DND-41 (cell line): ENCODE data around the gene MACROD2.

ENCODE experiments used
- ATAC-seq: fragments of 200-7000 bp; cut with Tn5 transposase; 3 replicates; pipeline ENCODE4 v1.9.1; 2021; ENCODE audit warnings: low read depth; ENCODE audit not compliant: insufficient read depth
- DNase-seq: peaks from one replicate; pipeline ENCODE4 v3.0.0-alpha.2; 2020
- H2AFZ ChIP-seq: 2 replicates; pipeline ENCODE4 v1.6.0; 2012; ENCODE audit warnings: low read depth, low read length
- H3K27ac ChIP-seq: 2 replicates; pipeline ENCODE4 v1.5.1; 2012; ENCODE audit warnings: low read length, inconsistent platforms
- H3K27me3 ChIP-seq: fragments of 200-600 bp; sonication (generic); 2 replicates; pipeline ENCODE4 v1.6.0; 2012; ENCODE audit warnings: low read length, mild to moderate bottlenecking, inconsistent platforms; ENCODE audit not compliant: insufficient read depth, poor library complexity
- H3K36me3 ChIP-seq: 2 replicates; pipeline ENCODE4 v1.5.1; 2012; ENCODE audit warnings: low read length, inconsistent platforms; ENCODE audit not compliant: insufficient read depth
- H3K4me1 ChIP-seq: 2 replicates; pipeline ENCODE4 v1.5.1; 2012; ENCODE audit warnings: mild to moderate bottlenecking, low read length; ENCODE audit not compliant: insufficient read depth
- H3K4me2 ChIP-seq: 2 replicates; pipeline ENCODE4 v1.6.0; 2012; ENCODE audit warnings: mild to moderate bottlenecking, moderate library complexity, low read length, inconsistent platforms; ENCODE audit not compliant: insufficient read depth
- H3K4me3 ChIP-seq, 2 experiments: fragments of 200-600 bp in 1 of 2; shearing (Covaris generic) in 1 of 2; 2 replicates each; pipeline ENCODE4 v1.5.1; 2012 to 2016; ENCODE audit warnings: inconsistent platforms in 2 of 2, low read length in 2 of 2, mild to moderate bottlenecking in 2 of 2, low read depth in 1 of 2, moderate library complexity in 1 of 2
- H3K79me2 ChIP-seq: 2 replicates; pipeline ENCODE4 v1.6.0; 2012; ENCODE audit warnings: low read length, inconsistent platforms; ENCODE audit not compliant: insufficient read depth
- H3K9ac ChIP-seq: 2 replicates; pipeline ENCODE4 v1.6.0; 2012; ENCODE audit warnings: low read depth, mild to moderate bottlenecking, inconsistent platforms, low read length, moderate library complexity
- H3K9me3 ChIP-seq: 2 replicates; pipeline ENCODE4 v1.5.1; 2012; ENCODE audit warnings: low read length, moderate library complexity, mild to moderate bottlenecking, inconsistent platforms; ENCODE audit not compliant: insufficient read depth, severe bottlenecking
- H4K20me1 ChIP-seq: 2 replicates; pipeline ENCODE4 v1.6.0; 2012; ENCODE audit warnings: low read length; ENCODE audit not compliant: insufficient read depth
- EZH2 ChIP-seq: IDR thresholded peaks from 3 replicates; pipeline ENCODE4 v1.6.1; 2012; ENCODE audit warnings: borderline replicate concordance, low read depth, mild to moderate bottlenecking, moderate library complexity, low read length, inconsistent platforms; ENCODE audit not compliant: severe bottlenecking
- TF ChIP-seq, protein P1 (sequence below): IDR thresholded peaks from 2 replicates; pipeline ENCODE4 v1.5.1; 2012; ENCODE audit warnings: borderline replicate concordance, low read length, moderate library complexity, mild to moderate bottlenecking; ENCODE audit not compliant: poor library complexity, severe bottlenecking; ENCODE audit errors: extremely low read depth

The MACROD2 gene

GRCh38 chr20:15119852-15120487 lies 1124.7 kb downstream of the MACROD2 start:
- no peaks in the 10 kb centered on the region for H3K9me3 ChIP-seq
- TF ChIP-seq, protein P1, sequence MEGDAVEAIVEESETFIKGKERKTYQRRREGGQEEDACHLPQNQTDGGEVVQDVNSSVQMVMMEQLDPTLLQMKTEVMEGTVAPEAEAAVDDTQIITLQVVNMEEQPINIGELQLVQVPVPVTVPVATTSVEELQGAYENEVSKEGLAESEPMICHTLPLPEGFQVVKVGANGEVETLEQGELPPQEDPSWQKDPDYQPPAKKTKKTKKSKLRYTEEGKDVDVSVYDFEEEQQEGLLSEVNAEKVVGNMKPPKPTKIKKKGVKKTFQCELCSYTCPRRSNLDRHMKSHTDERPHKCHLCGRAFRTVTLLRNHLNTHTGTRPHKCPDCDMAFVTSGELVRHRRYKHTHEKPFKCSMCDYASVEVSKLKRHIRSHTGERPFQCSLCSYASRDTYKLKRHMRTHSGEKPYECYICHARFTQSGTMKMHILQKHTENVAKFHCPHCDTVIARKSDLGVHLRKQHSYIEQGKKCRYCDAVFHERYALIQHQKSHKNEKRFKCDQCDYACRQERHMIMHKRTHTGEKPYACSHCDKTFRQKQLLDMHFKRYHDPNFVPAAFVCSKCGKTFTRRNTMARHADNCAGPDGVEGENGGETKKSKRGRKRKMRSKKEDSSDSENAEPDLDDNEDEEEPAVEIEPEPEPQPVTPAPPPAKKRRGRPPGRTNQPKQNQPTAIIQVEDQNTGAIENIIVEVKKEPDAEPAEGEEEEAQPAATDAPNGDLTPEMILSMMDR, result no peak
- no peaks in the 10 kb centered on the region for H3K36me3 ChIP-seq
- H3K4me1 ChIP-seq, result peaks cover 34% of the 10 kb centered on the region
- no peak overlapping the region for H3K27ac ChIP-seq
- H3K4me3 ChIP-seq, result no peak overlapping the region
- no peaks in the 10 kb centered on the region for H3K27me3 ChIP-seq
- no peak overlapping the region for H2AFZ ChIP-seq
- ATAC-seq (no peak), DNase-seq (no peak)
- no peak overlapping the region for H3K9ac ChIP-seq
- H3K79me2 ChIP-seq, result no peaks in the 10 kb centered on the region
- H3K4me2 ChIP-seq, result no peak overlapping the region
- H4K20me1 ChIP-seq, result no peaks in the 10 kb centered on the region

GRCh38 chr20:15122613-15123012 lies 1127.3 kb downstream of the MACROD2 start:
- peak; percentile 70 for ATAC-seq
- TF ChIP-seq, protein P1, result no peak
- no peak for TF ChIP-seq EZH2
- H4K20me1 ChIP-seq, result no peaks in the 10 kb centered on the region
- H2AFZ ChIP-seq, result 0 out of 2 replicates have a peak overlapping the region, but pooled peaks have one; percentile 23
- no peaks in the 10 kb centered on the region for H3K79me2 ChIP-seq
- peak overlapping the region; percentile 49 for H3K27ac ChIP-seq
- no peak overlapping the region for H3K9ac ChIP-seq
- no peak overlapping the region for H3K4me3 ChIP-seq
- peak; percentile 26 for DNase-seq
- H3K36me3 ChIP-seq, result no peaks in the 10 kb centered on the region
- no peaks in the 10 kb centered on the region for H3K9me3 ChIP-seq
- H3K4me1 ChIP-seq, result peaks cover 17% of the 10 kb centered on the region
- no peak overlapping the region for H3K4me2 ChIP-seq
- no peaks in the 10 kb centered on the region for H3K27me3 ChIP-seq

DNA sequence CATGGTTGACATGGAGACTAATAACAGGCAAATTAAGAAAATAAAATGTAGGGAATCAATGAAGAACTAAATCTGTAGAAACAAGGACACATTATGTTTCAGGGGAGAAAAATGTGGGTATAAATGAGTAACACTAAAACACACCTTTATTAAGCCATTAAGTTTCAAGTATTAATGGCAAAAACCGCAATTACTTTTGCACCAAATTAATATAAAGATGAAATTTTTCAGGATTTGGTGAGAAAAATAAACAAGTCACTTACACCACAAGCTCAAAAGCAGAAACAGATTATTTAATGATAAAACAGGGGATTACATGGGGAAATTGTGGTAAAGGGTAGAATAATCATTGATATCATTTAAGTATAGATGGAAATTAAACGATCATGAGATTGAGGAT lies 1135.9 kb downstream of the MACROD2 start:
- Histone ChIP-seq H3K9ac (no peak overlapping the region), H3K4me2 (no peak overlapping the region), H3K79me2 (no peaks in the 10 kb centered on the region), H3K27me3 (no peaks in the 10 kb centered on the region), H3K4me3 (no peak overlapping the region), H3K4me1 (no peaks in the 10 kb centered on the region), H3K36me3 (no peaks in the 10 kb centered on the region), H2AFZ (no peak overlapping the region), H4K20me1 (no peaks in the 10 kb centered on the region), H3K9me3 (no peaks in the 10 kb centered on the region), H3K27ac (no peak overlapping the region)
- TF ChIP-seq, protein P1, result no peak
- no peak for TF ChIP-seq EZH2
- DNase-seq (no peak), ATAC-seq (no peak)
